HepG2 (cell line): ENCODE results near the gene FGD2. TPM values are rescaled to one million over a fixed set of nuclear protein-coding genes. Genes with fewer than 3 reads are reported as not detected.

Experiments
- DNMT3B ChIP-seq: conservative IDR thresholded peaks from 2 replicates; pipeline ENCODE4 v1.6.1; 2016; ENCODE audit warnings: missing biosample characterization, control low read depth
- GTF2F1 ChIP-seq: fragments of 150-350 bp; IDR thresholded peaks from 2 replicates; pipeline ENCODE4 v1.6.1; 2014; ENCODE audit warnings: low read length
- HDAC6 ChIP-seq: fragments of 200-600 bp; sonication (generic); IDR thresholded peaks from 2 replicates; pipeline ENCODE4 v1.7.0; 2017; ENCODE audit warnings: mild to moderate bottlenecking, antibody characterized with exemption, low read length, low read depth
- HNRNPL ChIP-seq: fragments of 200-400 bp; formaldehyde crosslinking; IDR thresholded peaks from 2 replicates; pipeline ENCODE4 v1.6.1; 2017; ENCODE audit warnings: mild to moderate bottlenecking, low read depth, low read length
- KDM1A ChIP-seq: IDR thresholded peaks from 2 replicates; pipeline ENCODE4 v1.6.1; 2016; ENCODE audit warnings: missing compliant biosample characterization
- MED1 ChIP-seq: sonication (generic); formaldehyde crosslinking; IDR thresholded peaks from 2 replicates; pipeline ENCODE4 v1.4.0; 2020; ENCODE audit warnings: missing genetic modification reagents
- NFKBIZ ChIP-seq: IDR thresholded peaks from 2 replicates; pipeline ENCODE4 v1.6.1; 2018; ENCODE audit warnings: missing genetic modification reagents, missing compliant biosample characterization
- NFRKB ChIP-seq: fragments of 450-650 bp; IDR thresholded peaks from 2 replicates; pipeline ENCODE4 v1.6.1; 2017
- RXRA ChIP-seq: sonication (generic); formaldehyde crosslinking; IDR thresholded peaks from 2 replicates; pipeline ENCODE4 v1.5.1; 2020; ENCODE audit warnings: missing genetic modification reagents
- RXRB ChIP-seq: IDR thresholded peaks from 2 replicates; pipeline ENCODE4 v1.6.1; 2016; ENCODE audit warnings: borderline replicate concordance, missing genetic modification reagents, missing compliant biosample characterization
- SALL2 ChIP-seq: sonication (generic); formaldehyde crosslinking; IDR thresholded peaks from 2 replicates; pipeline ENCODE4 v1.8.1; 2023; ENCODE audit warnings: mild to moderate bottlenecking, missing genetic modification reagents, inconsistent platforms
- SETDB1 ChIP-seq: sonication (generic); formaldehyde crosslinking; IDR thresholded peaks from 2 replicates; pipeline ENCODE4 v1.5.1; 2020; ENCODE audit warnings: missing genetic modification reagents, mild to moderate bottlenecking, borderline replicate concordance
- SNAI1 ChIP-seq: sonication (generic); formaldehyde crosslinking; IDR thresholded peaks from 2 replicates; pipeline ENCODE4 v1.5.0; 2020; ENCODE audit warnings: mild to moderate bottlenecking, missing genetic modification reagents, borderline replicate concordance
- TBL1XR1 ChIP-seq: fragments of 150-350 bp; IDR thresholded peaks from 2 replicates; pipeline ENCODE4 v1.6.1; 2014; ENCODE audit warnings: borderline replicate concordance, low read length; ENCODE audit not compliant: partially characterized antibody
- TOPORS ChIP-seq: sonication (generic); formaldehyde crosslinking; IDR thresholded peaks from 2 replicates; pipeline ENCODE4 v1.8.0; 2023; ENCODE audit warnings: mild to moderate bottlenecking, missing genetic modification reagents
- ZBTB43 ChIP-seq: sonication (generic); formaldehyde crosslinking; conservative IDR thresholded peaks from 2 replicates; pipeline ENCODE4 v1.4.0; 2020; ENCODE audit warnings: missing genetic modification reagents
- ZMYM3 ChIP-seq: sonication (generic); formaldehyde crosslinking; IDR thresholded peaks from 2 replicates; pipeline ENCODE4 v1.5.1; 2020; ENCODE audit warnings: mild to moderate bottlenecking, missing genetic modification reagents
- ZNF205 ChIP-seq: IDR thresholded peaks from 2 replicates; pipeline ENCODE4 v1.6.1; 2018; ENCODE audit warnings: missing biosample characterization, missing genetic modification reagents
- ZNF234 ChIP-seq: sonication (generic); formaldehyde crosslinking; conservative IDR thresholded peaks from 2 replicates; pipeline ENCODE4 v1.5.1; 2020; ENCODE audit warnings: mild to moderate bottlenecking, missing genetic modification reagents
- ZNF570 ChIP-seq: sonication (generic); formaldehyde crosslinking; IDR thresholded peaks from 2 replicates; pipeline ENCODE4 v1.4.0; 2020; ENCODE audit warnings: mild to moderate bottlenecking, missing genetic modification reagents, borderline replicate concordance
- ZNF773 ChIP-seq: sonication (generic); formaldehyde crosslinking; IDR thresholded peaks from 2 replicates; pipeline ENCODE4 v1.4.0; 2020; ENCODE audit warnings: missing genetic modification reagents, borderline replicate concordance
- polyA plus RNA-seq, 8 experiments: library from polyadenylated mRNA; depleted of rRNA in 3 of 8; stranded (reverse) in 7 of 8; unstranded in 1 of 8; fragments of >200 nt; fragmentation: Illumina TruSeq in 4 of 8; extraction: Trizol in 4 of 8; gene quantifications; 2 replicates each; pipeline versions ENCODE4 v1.2.1 to v1.2.3, GENCODE V29; 2011 to 2016; ENCODE audit warnings: low read depth in 4 of 8, missing spikeins in 1 of 8, mixed read lengths in 1 of 8; ENCODE audit not compliant: insufficient read depth in 1 of 8
- total RNA-seq, 5 experiments: library from RNA; depleted of rRNA; stranded (reverse); fragments of >200 nt; fragmentation: Illumina TruSeq; extraction: Trizol; gene quantifications; 2 replicates each; pipeline ENCODE4 v1.2.3, GENCODE V29; 2016; ENCODE audit warnings: low read depth in 1 of 5
- TF ChIP-seq, protein P1 (sequence below): sonication (generic); formaldehyde crosslinking; IDR thresholded peaks from 2 replicates; pipeline ENCODE4 v1.4.0; 2020; ENCODE audit warnings: missing genetic modification reagents
- TF ChIP-seq, protein P2 (sequence below): sonication (generic); formaldehyde crosslinking; IDR thresholded peaks from 2 replicates; pipeline ENCODE4 v1.8.0; 2022; ENCODE audit warnings: missing genetic modification reagents, low read depth, mild to moderate bottlenecking, borderline replicate concordance
- TF ChIP-seq, protein P3 (sequence below): IDR thresholded peaks from 2 replicates; pipeline ENCODE4 v1.6.1; 2016; ENCODE audit warnings: mild to moderate bottlenecking
- TF ChIP-seq, protein P4 (sequence below): IDR thresholded peaks from 2 replicates; pipeline ENCODE4 v1.6.1; 2018; ENCODE audit warnings: missing genetic modification reagents, mild to moderate bottlenecking, missing compliant biosample characterization
- TF ChIP-seq, protein P5 (sequence below): sonication (generic); formaldehyde crosslinking; IDR thresholded peaks from 2 replicates; pipeline ENCODE4 v1.5.0; 2020; ENCODE audit warnings: mild to moderate bottlenecking, missing genetic modification reagents

The FGD2 gene
- total and polyA plus RNA-seq, 2 of the 13 experiments (the other 11 are each of a cell fraction or from before 2014, with no cell fraction given) = not detected

- TF ChIP-seq, protein P1, sequence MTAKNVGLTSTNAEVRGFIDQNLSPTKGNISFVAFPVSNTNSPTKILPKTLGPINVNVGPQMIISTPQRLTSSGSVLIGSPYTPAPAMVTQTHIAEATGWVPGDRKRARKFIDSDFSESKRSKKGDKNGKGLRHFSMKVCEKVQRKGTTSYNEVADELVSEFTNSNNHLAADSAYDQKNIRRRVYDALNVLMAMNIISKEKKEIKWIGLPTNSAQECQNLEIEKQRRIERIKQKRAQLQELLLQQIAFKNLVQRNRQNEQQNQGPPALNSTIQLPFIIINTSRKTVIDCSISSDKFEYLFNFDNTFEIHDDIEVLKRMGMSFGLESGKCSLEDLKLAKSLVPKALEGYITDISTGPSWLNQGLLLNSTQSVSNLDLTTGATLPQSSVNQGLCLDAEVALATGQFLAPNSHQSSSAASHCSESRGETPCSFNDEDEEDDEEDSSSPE (CRISPR knock-in tag) = no peak
- TF ChIP-seq RXRA (CRISPR knock-in tag) = no peak
- TF ChIP-seq, protein P2, sequence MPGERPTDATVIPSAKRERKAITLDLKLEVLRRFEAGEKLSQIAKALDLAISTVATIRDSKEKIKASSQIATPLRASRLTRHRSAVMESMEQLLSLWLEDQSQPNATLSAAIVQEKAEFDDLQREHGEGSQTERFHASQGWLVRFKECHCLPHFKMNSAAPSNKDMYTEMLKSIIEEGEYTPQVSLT = no peak
- TF ChIP-seq TBL1XR1 = no peak
- TF ChIP-seq GTF2F1 = no peak
- TF ChIP-seq SNAI1 (CRISPR knock-in tag) = no peak
- TF ChIP-seq SALL2 (CRISPR knock-in tag) = no peak
- no peak for TF ChIP-seq TOPORS
- TF ChIP-seq, protein P3, sequence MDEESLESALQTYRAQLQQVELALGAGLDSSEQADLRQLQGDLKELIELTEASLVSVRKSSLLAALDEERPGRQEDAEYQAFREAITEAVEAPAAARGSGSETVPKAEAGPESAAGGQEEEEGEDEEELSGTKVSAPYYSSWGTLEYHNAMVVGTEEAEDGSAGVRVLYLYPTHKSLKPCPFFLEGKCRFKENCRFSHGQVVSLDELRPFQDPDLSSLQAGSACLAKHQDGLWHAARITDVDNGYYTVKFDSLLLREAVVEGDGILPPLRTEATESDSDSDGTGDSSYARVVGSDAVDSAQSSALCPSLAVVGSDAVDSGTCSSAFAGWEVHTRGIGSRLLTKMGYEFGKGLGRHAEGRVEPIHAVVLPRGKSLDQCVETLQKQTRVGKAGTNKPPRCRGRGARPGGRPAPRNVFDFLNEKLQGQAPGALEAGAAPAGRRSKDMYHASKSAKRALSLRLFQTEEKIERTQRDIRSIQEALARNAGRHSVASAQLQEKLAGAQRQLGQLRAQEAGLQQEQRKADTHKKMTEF = no peak
- no peak for TF ChIP-seq ZNF205 (CRISPR knock-in tag)
- TF ChIP-seq ZNF773 = no peak
- 0 out of 2 replicates have a peak, but pooled peaks have one; percentile 45 for TF ChIP-seq KDM1A (CRISPR knock-in tag)
- TF ChIP-seq, protein P4, sequence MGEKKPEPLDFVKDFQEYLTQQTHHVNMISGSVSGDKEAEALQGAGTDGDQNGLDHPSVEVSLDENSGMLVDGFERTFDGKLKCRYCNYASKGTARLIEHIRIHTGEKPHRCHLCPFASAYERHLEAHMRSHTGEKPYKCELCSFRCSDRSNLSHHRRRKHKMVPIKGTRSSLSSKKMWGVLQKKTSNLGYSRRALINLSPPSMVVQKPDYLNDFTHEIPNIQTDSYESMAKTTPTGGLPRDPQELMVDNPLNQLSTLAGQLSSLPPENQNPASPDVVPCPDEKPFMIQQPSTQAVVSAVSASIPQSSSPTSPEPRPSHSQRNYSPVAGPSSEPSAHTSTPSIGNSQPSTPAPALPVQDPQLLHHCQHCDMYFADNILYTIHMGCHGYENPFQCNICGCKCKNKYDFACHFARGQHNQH (CRISPR knock-in tag) = no peak
- 0 out of 2 replicates have a peak, but pooled peaks have one; percentile 45 for TF ChIP-seq DNMT3B
- no peak for TF ChIP-seq ZNF570
- no peak for TF ChIP-seq HNRNPL
- no peak for TF ChIP-seq ZNF234 (CRISPR knock-in tag)
- no peak for TF ChIP-seq ZBTB43 (CRISPR knock-in tag)
- TF ChIP-seq, protein P5, sequence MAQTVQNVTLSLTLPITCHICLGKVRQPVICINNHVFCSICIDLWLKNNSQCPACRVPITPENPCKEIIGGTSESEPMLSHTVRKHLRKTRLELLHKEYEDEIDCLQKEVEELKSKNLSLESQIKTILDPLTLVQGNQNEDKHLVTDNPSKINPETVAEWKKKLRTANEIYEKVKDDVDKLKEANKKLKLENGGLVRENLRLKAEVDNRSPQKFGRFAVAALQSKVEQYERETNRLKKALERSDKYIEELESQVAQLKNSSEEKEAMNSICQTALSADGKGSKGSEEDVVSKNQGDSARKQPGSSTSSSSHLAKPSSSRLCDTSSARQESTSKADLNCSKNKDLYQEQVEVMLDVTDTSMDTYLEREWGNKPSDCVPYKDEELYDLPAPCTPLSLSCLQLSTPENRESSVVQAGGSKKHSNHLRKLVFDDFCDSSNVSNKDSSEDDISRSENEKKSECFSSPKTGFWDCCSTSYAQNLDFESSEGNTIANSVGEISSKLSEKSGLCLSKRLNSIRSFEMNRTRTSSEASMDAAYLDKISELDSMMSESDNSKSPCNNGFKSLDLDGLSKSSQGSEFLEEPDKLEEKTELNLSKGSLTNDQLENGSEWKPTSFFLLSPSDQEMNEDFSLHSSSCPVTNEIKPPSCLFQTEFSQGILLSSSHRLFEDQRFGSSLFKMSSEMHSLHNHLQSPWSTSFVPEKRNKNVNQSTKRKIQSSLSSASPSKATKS = no peak
- TF ChIP-seq ZMYM3 (CRISPR knock-in tag) = peak; percentile 91
- TF ChIP-seq MED1 (CRISPR knock-in tag) = 0 out of 2 replicates have a peak, but pooled peaks have one; percentile 8
- no peak for TF ChIP-seq NFKBIZ (CRISPR knock-in tag)
- no peak for TF ChIP-seq HDAC6
- TF ChIP-seq SETDB1 = no peak
- no peak for TF ChIP-seq NFRKB
- TF ChIP-seq RXRB (CRISPR knock-in tag) = no peak
Measured at GRCh38 chr6:37057128-37057471, 51.6 kb downstream of the FGD2 start (continued).
